Endothelial cell of umbilical vein (primary cell): ENCODE results near the gene MTG1.

ENCODE experiments used
- EZH2 ChIP-seq: IDR thresholded peaks from 2 replicates; pipeline ENCODE4 v1.6.1; 2012; ENCODE audit warnings: borderline replicate concordance, low read depth, mild to moderate bottlenecking, moderate library complexity, low read length, inconsistent platforms; ENCODE audit not compliant: severe bottlenecking
- JUN ChIP-seq: IDR thresholded peaks from 2 replicates; pipeline ENCODE4 v1.6.1; 2011; ENCODE audit warnings: borderline replicate concordance, low read depth; ENCODE audit not compliant: insufficient read length, insufficient read depth
- MYC ChIP-seq: IDR thresholded peaks from one replicate; pipeline ENCODE4 v1.6.1; 2011; ENCODE audit warnings: mild to moderate bottlenecking, low read depth, low read length
- POLR2A ChIP-seq: IDR thresholded peaks from 2 replicates; pipeline ENCODE4 v1.6.1; 2012; ENCODE audit warnings: low read depth, mild to moderate bottlenecking, control low read depth, low read length
- POLR2AphosphoS5 ChIP-seq: IDR thresholded peaks from 2 replicates; pipeline ENCODE4 v1.6.1; 2012; ENCODE audit warnings: low read depth, mild to moderate bottlenecking, control low read depth, low read length, moderate library complexity; ENCODE audit not compliant: insufficient read depth
- TF ChIP-seq, protein P1 (sequence below), 2 donors: IDR thresholded peaks; 1 replicate in 1 of 2; 2 replicates in 1 of 2; pipeline ENCODE4 v1.5.1; 2011; ENCODE audit warnings: low read length in 2 of 2, mild to moderate bottlenecking in 2 of 2, moderate library complexity in 2 of 2, control low read depth in 1 of 2, inconsistent platforms in 1 of 2, low read depth in 1 of 2; ENCODE audit not compliant: insufficient read depth in 1 of 2; ENCODE audit errors: extremely low read depth in 1 of 2

DNA sequence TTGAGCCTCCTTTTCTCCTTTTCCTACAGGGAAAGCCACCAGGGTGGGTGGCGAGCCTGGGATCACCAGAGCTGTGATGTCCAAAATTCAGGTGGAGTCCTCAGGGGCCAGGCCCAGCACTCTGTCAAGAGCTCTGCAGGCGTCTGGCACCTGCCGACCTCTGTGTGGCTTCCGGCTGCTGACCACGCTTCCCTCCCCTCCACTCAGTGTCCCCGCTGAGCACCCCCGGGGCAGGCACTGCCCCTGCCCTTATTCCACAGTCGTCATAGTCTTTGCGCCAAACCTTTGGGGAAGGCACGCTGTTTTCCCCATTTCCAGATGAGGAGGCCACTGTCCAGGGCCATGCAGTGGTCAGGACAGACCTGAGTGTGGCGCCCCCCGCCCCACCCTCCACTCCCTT, 7.5 kb downstream of the MTG1 start:
- no peak for TF ChIP-seq POLR2AphosphoS5
- TF ChIP-seq POLR2A = no peak
- no peak for TF ChIP-seq EZH2
- no peak for TF ChIP-seq JUN
- TF ChIP-seq, protein P1, sequence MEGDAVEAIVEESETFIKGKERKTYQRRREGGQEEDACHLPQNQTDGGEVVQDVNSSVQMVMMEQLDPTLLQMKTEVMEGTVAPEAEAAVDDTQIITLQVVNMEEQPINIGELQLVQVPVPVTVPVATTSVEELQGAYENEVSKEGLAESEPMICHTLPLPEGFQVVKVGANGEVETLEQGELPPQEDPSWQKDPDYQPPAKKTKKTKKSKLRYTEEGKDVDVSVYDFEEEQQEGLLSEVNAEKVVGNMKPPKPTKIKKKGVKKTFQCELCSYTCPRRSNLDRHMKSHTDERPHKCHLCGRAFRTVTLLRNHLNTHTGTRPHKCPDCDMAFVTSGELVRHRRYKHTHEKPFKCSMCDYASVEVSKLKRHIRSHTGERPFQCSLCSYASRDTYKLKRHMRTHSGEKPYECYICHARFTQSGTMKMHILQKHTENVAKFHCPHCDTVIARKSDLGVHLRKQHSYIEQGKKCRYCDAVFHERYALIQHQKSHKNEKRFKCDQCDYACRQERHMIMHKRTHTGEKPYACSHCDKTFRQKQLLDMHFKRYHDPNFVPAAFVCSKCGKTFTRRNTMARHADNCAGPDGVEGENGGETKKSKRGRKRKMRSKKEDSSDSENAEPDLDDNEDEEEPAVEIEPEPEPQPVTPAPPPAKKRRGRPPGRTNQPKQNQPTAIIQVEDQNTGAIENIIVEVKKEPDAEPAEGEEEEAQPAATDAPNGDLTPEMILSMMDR (IDR thresholded peaks at IDR 0.05; ENCODE audit: extremely low read depth in 1 of 2, insufficient read depth in 1 of 2, low read depth in 1 of 2, low read length in 2 of 2) = no peak
- no peak for TF ChIP-seq MYC
